Activated CD8-positive, alpha-beta memory T cell treated with anti-CD3 and anti-CD28 coated beads for 36 hours (primary cell): Measurements from ENCODE around the gene EIF3F. TPM values are rescaled to one million over a fixed set of nuclear protein-coding genes. Genes with fewer than 3 reads are reported as not detected.

Experiments used
- CTCF ChIA-PET: fragments of 350-600 bp; sonication (Branson Sonifier 250); formaldehyde crosslinking; loops from one replicate; lab custom pipeline; 2021; ENCODE audit warnings: antibody characterized with exemption; lab: Charles Lee
- POLR2A ChIA-PET: fragments of 350-600 bp; sonication (Branson Sonifier 250); formaldehyde crosslinking; loops from one replicate; lab custom pipeline; 2021; ENCODE audit warnings: antibody characterized with exemption; lab: Charles Lee
- total RNA-seq, 2 experiments: library from RNA; stranded (reverse); gene quantifications; one replicate each; pipeline ENCODE4 v1.2.3, GENCODE V29; 2021

EIF3F gene
- total RNA-seq, 2 experiments from 2014 or later, result 290 to 291 TPM

DNA sequence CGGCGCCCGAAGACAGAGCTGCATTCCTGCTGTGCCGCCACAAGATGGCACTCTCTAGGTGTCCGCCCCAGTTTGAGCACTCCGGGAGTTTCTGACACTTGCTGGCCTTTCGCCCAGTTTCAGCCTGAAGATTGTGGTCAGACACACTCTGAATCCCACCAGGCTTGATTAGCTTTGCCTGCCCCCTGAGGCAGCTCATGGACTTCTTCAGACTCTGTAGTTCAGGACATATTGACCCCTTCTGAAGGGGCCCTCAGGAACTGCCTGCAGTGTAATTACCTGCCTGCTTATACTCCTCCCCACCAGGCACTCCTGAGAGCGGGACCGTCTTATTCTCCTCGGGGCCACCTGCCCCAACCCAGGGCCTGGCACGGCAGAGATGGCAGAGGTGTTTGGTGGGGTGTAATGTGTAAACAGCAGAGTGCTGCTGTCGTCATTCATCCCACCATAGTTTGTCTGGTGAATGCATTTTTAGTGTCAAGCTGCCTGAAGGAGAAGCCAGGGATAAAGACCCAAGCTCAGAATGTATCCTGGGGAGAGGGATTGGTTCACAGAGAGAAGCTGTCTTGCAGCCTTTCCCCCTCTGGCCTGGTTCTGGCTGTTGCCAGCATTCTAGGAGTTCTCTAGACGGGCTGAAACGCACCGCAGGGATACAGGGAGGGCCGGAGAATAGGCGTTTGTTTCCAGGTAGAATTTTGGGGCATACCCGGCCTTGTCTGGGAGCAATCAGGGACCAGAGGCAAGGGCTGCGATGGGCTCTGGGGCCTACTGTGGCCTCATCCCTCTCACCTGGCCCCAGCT lies 46.4 kb downstream of the EIF3F start:
- ChIA-PET POLR2A (no interaction called here), CTCF (interaction anchor here (0.6 to 2.8 kb wide), 15 partner anchors 10 to 170 kb away, joined by 3 to 41 read pairs (median 5); no protein-coding TSS in a partner anchor)

DNA sequence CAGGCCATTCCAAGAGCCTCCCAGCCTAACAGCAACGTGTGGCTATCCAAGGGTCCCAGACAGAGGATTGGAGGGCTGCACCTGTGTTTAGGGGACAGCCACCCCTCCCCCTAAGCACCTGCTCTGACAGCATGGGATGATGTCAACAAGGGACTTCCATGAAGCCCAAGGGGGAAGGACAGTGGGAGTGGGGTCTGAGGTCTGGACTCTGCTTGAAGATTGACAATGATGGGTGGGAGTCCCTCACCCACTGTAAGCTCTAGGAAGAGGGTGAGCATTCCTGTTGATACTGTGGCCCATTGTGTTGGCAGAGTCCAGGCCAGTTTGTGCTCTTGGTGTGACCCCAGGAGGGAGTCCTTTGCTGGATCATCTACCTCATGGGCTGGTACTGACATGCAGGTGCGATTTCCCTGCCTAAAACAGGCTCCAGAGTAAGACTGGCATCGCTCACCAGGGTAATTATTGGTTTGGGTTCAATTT lies 47.0 kb downstream of the EIF3F start:
- ChIA-PET CTCF (interaction anchor here (1.6 to 2.8 kb wide), 8 partner anchors 10 to 75 kb away, joined by 4 to 41 read pairs (median 8); no protein-coding TSS in a partner anchor), POLR2A (no interaction called here)

GRCh38 chr11:8034604-8035190 lies 47.6 kb downstream of the EIF3F start:
- POLR2A ChIA-PET, result no interaction called here
- CTCF ChIA-PET, result interaction anchor here (1.9 to 2.8 kb wide), 5 partner anchors 11 to 64 kb away, joined by 5 to 41 read pairs (median 18); no protein-coding TSS in a partner anchor

GRCh38 chr11:8035200-8035855 lies 48.2 kb downstream of the EIF3F start:
- ChIA-PET CTCF (interaction anchor here (1.9 to 2.8 kb wide), 3 partner anchors 24 to 64 kb away, joined by 5 to 41 read pairs (median 18); no protein-coding TSS in a partner anchor), POLR2A (no interaction called here)

DNA sequence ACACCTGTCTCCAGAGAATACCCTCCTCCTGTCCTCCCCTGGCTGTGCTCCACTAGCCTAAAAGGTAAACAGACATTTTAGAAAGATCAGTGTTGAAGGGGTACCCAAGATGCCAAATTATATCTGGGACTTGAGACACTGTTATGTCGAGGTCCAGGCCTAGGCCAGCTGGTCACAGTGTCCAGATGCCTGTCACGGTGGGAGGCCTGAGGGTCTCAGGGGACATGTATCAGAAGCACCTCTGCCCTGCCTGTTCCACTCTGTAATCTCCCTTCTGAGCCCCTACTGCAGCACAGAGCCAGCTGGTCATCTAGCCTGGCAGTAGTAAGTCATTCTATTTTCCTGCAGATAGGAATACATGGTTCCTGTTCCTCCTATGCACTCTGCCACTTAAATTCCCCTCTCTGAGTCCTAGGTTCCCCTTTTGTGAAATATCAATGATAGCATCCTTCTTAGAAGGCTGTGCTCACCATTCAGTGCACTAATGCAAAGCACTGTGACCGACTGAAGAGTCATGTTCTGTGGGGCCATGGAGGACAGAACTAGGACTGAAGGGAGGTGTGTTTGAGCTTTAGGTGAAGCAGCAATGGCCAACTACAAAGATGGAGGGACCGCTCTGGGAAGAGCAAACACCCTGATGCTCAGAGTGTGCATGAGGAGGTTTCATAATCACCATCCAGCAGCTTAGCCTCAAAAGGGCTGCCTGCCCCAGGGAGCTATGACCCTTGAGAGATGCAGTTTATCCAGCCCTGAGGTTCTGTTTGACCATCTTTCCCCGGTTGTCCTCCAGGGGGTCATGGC lies 49.1 kb downstream of the EIF3F start:
- CTCF ChIA-PET, result interaction anchor here (1.0 kb wide), 1 partner anchor 54 kb away, joined by 4 read pairs; no protein-coding TSS in a partner anchor
- POLR2A ChIA-PET, result no interaction called here

DNA sequence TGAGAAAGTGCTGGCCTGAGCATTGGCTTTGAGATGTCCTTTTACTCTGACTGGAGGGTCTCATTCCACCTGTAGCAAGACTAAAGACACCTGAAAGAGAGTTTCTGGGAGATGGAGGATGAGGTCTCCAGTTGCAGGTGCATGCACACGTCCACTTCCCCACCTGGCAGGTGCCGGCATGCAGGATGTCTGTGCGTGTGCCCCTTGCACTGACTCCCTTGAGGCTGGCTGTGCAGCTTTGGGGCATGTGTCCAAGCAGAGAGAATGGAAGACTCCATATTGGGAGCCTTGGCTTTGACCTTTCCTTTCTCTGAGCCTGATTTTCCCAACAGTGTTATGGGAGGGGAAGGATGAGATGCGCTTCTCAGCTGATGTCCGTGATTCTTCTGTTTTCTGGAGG lies 49.8 kb downstream of the EIF3F start:
- POLR2A ChIA-PET, result no interaction called here
- CTCF ChIA-PET, result interaction anchor here (1.0 kb wide), 1 partner anchor 53 kb away, joined by 4 read pairs; no protein-coding TSS in a partner anchor

GRCh38 chr11:8038393-8038792 lies 51.3 kb downstream of the EIF3F start:
- POLR2A ChIA-PET, result interaction anchor here (1.1 kb wide), 1 partner anchor 36 kb away, joined by 6 read pairs; no protein-coding TSS in a partner anchor
- CTCF ChIA-PET, result no interaction called here

GRCh38 chr11:8038811-8039529 lies 51.8 kb downstream of the EIF3F start:
- ChIA-PET CTCF (no interaction called here), POLR2A (interaction anchor here (1.1 kb wide), 1 partner anchor 36 kb away, joined by 6 read pairs; no protein-coding TSS in a partner anchor)

DNA sequence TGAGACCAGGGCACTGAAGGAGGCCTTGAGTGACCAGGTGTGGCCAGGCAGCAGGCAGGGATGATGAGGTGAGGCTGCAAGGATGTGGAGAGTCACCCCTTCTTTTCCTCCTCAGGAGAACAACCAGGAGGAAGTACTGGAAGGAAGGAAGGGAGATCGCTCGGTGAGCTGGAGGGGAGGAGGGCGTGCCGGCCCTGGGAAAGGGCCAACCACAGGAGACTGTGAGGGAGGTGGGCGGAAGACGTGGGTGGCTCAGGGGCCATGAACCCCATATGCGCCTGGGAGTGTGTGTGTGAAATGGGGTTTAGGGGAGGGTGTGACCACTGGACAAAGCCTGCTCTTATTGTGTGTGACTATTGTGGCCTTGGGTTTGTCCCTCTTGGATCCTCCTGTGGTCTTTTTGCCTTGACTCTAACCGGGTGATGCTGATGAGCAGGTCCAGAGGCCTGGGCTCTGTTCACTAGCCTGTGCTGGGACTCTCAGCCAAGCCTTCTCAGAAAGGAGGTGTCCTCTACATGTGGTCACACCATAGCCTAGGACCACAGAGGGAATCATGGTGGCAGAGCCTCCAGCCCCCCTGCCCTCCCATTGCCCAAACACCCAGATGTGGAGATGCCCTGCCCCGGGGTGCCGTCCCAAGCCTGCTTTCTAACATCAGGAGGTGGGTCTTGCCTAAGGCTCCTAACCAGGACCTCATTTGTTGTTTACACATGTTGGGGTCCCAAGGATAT lies 52.6 kb downstream of the EIF3F start:
- POLR2A ChIA-PET, result interaction anchor here (1.1 kb wide), 1 partner anchor 37 kb away, joined by 6 read pairs; no protein-coding TSS in a partner anchor
- CTCF ChIA-PET, result no interaction called here

DNA sequence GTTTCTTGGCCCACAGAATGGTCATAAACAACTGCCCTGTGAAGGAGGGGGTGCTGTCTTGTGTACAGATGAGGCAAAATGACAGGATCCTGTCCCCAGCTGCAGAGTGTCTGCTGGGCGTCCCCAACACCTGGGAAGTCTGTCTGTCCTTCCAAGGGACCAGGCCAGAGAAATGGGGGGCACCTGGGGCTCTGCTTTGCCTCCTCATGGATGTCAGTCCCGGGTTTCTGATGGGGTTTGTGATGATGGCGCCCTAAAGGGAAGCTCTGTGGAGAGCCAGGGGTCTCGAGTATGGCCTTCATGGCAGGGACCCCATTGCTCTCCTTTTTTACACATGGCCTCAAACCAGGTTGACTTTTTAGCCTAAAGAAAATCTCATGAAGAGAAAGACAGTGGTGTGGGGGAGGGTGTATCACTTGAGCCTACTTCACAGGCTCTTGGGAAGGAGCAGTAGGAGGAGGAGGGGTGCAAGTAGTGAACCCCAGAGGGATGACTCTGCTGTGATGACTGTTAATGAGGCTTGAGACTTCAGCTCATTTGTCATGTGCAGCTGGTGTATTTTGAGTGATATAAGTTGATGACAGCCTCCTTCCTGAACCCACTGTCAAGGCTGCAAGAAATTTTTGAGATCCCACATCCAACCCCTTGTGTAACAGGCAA lies 53.3 kb downstream of the EIF3F start:
- ChIA-PET CTCF (no interaction called here), POLR2A (no interaction called here)

GRCh38 chr11:8040921-8041285 lies 53.8 kb downstream of the EIF3F start:
- CTCF ChIA-PET, result no interaction called here
- POLR2A ChIA-PET, result no interaction called here

DNA sequence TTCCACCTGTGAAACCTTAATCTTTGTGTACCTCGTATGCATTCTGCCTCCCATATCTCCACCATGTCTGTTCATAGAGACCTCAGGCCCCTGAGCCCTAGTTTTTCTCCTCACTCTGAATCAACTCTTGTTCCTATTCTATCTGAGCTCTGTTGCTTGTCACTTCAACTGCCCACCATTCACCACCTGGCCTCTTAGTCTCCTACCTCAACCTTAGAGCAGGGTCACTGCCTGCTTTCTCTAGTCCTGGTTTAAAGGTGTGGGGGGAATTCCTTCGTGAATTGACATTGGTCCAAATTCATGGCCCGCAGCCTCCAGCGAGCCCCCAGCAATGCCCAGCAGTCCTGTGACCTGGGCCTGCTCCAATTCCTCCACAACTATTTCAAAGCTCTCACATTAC lies 54.4 kb downstream of the EIF3F start:
- POLR2A ChIA-PET, result no interaction called here
- CTCF ChIA-PET, result no interaction called here

DNA sequence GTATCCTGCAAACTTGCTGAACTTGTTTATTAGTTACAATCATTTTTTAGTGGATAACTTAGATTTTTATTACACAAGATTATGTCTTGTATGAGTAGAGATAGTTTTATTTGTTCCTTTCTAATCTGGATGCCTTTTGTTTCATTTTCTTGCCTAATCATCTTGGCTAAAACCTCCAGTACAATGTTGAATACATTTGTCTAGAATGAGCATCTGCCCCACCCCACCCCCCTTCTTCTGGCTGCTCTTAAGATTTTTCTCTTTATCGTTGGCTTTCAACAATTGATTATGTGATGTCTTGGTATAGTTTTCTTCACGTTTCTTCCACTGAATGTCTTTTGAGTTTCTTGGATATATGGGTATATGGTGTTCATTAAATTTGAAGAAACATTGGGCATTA lies 56.6 kb downstream of the EIF3F start:
- ChIA-PET POLR2A (no interaction called here), CTCF (no interaction called here)

- ChIA-PET CTCF (no interaction called here), POLR2A (no interaction called here)
Measured at GRCh38 chr11:8045839-8046238, 58.7 kb downstream of the EIF3F start.

DNA sequence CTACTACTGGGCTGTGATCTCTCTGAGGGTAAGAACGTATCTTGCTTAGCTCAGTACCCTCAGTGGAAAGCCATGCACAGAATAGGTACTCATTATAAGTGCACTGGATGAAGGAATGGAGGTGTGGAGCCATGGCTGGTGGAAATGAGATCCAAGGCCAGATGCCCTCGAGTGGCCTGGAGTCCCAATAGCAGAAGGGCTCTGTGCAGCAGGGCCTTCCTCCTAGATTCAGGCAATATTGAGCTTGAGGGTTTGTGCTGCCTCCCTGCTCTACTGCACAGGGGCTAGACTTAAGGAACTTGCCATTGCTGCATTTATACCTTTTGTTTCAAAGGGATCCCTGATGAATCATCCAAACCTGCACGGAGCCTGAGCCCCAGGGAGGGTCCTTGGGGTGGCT lies 60.2 kb downstream of the EIF3F start:
- ChIA-PET POLR2A (no interaction called here), CTCF (no interaction called here)

GRCh38 chr11:8049084-8049483 lies 61.9 kb downstream of the EIF3F start:
- ChIA-PET POLR2A (no interaction called here), CTCF (no interaction called here)
